ENCODE results near the gene DPH3.

DNA sequence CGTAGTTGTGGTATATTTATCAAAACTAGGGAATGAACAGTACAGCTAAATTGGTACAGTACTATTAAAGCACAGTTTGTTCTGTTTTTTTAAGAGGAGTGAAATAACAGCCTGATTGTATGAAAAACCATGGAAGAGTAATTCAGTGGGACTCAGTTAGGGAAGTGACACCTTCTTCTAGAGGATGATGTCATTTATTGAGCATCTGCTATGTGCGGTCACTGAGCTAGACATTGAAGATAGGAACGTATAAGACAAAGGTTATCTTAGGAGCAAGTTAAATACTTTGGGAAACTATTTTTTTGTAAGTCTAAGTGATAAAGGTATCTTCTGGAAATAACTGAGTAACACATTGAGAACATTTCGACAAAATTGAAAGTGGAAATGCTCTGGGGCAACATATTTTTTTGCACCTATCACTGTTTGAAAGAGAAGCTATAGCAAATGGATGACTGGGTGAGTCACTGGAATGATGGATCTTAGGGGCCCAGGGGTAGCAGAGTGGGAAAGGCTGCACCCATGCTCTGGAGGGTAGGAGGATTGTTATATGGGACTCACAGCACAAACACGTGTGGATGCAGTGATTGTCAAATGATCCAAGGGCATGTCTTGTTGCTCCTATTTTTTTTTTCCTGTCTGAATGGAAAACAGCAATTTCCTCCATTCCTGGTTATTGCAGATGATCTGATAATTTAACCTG is 43.2 kb upstream of the DPH3 start:
- no peak for TF ChIP-seq EZH2 (IDR thresholded peaks at IDR 0.05; ENCODE audit: low read depth)
- TF ChIP-seq, protein P1, sequence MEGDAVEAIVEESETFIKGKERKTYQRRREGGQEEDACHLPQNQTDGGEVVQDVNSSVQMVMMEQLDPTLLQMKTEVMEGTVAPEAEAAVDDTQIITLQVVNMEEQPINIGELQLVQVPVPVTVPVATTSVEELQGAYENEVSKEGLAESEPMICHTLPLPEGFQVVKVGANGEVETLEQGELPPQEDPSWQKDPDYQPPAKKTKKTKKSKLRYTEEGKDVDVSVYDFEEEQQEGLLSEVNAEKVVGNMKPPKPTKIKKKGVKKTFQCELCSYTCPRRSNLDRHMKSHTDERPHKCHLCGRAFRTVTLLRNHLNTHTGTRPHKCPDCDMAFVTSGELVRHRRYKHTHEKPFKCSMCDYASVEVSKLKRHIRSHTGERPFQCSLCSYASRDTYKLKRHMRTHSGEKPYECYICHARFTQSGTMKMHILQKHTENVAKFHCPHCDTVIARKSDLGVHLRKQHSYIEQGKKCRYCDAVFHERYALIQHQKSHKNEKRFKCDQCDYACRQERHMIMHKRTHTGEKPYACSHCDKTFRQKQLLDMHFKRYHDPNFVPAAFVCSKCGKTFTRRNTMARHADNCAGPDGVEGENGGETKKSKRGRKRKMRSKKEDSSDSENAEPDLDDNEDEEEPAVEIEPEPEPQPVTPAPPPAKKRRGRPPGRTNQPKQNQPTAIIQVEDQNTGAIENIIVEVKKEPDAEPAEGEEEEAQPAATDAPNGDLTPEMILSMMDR (conservative IDR thresholded peaks at IDR 0.05): no peak

All from PC-9 (cell line).